SK-N-SH (cell line): Measurements from ENCODE around the gene LAMTOR1. TPM values are rescaled to one million over a fixed set of nuclear protein-coding genes. Genes with fewer than 3 reads are reported as not detected.
A peak's percentile ranks its signal among the peaks of the same experiment; 100 is the strongest.

ENCODE experiments used
- CTCF ChIA-PET: fragments of 300-600, 350-600 bp; formaldehyde crosslinking; extraction: SDS; loops from one replicate; lab custom pipeline; 2021; lab: Yijun Ruan, JAX
- POLR2A ChIA-PET: fragments of 350-600 bp; sonication (Branson Sonifier 250); formaldehyde crosslinking; extraction: SDS; loops from one replicate; lab custom pipeline; 2020; ENCODE audit warnings: antibody characterized with exemption, inconsistent platforms; lab: Yijun Ruan, JAX
- DNase-seq: peaks from one replicate; pipeline ENCODE4 v3.0.0; 2012
- H2AFZ ChIP-seq: fragments of 200-600 bp; sonication (generic); 2 replicates; pipeline ENCODE4 v1.8.1; 2016; ENCODE audit warnings: antibody characterized with exemption, mild to moderate bottlenecking, low read depth
- H3F3A ChIP-seq: fragments of 200-600 bp; sonication (generic); replicated peaks from 2 replicates; pipeline ENCODE3; 2016; ENCODE audit warnings: antibody characterized with exemption, mild to moderate bottlenecking; ENCODE audit not compliant: insufficient read depth
- H3K27ac ChIP-seq, 2 experiments: fragments of 200-500 bp in 1 of 2; fragments of 200-600 bp in 1 of 2; sonication (Bioruptor generic) in 1 of 2; sonication (generic), shearing (Covaris generic) in 1 of 2; 2 replicates each; pipeline versions ENCODE4 v1.5.1 to v1.6.1; 2014 to 2016; ENCODE audit warnings: low read depth in 2 of 2, inconsistent platforms in 1 of 2, low read length in 1 of 2, mild to moderate bottlenecking in 1 of 2, mixed read lengths in 1 of 2
- H3K27me3 ChIP-seq: fragments of 200-600 bp; sonication (generic), shearing (Covaris generic); 2 replicates; pipeline ENCODE4 v1.6.1; 2016; ENCODE audit warnings: mixed run types; ENCODE audit not compliant: insufficient read depth
- H3K36me3 ChIP-seq, 2 experiments: fragments of 200-500 bp in 1 of 2; fragments of 200-600 bp in 1 of 2; sonication (Bioruptor generic) in 1 of 2; sonication (generic) in 1 of 2; replicated peaks in 1 of 2; 2 replicates each; pipeline versions ENCODE3 to v1.5.1; 2014 to 2016; ENCODE audit warnings: low read length in 1 of 2, mild to moderate bottlenecking in 1 of 2; ENCODE audit not compliant: insufficient read depth in 2 of 2, control insufficient read depth in 1 of 2
- H3K4me1 ChIP-seq, 2 experiments: fragments of 200-500 bp in 1 of 2; fragments of 200-600 bp in 1 of 2; sonication (Bioruptor generic) in 1 of 2; sonication (generic), shearing (Covaris generic) in 1 of 2; 2 replicates each; pipeline versions ENCODE4 v1.5.1 to v1.6.1; 2014 to 2016; ENCODE audit warnings: low read depth in 1 of 2, low read length in 1 of 2, mixed run types in 1 of 2; ENCODE audit not compliant: insufficient read depth in 2 of 2, control insufficient read depth in 1 of 2
- H3K4me2 ChIP-seq: fragments of 200-600 bp; sonication (generic), shearing (Covaris generic); 2 replicates; pipeline ENCODE4 v1.6.1; 2017; ENCODE audit warnings: mixed run types
- H3K4me3 ChIP-seq, 2 experiments: fragments of 200-500 bp in 1 of 2; fragments of 200-600 bp in 1 of 2; sonication (Bioruptor generic) in 1 of 2; sonication (generic), shearing (Covaris generic) in 1 of 2; 2 replicates each; pipeline versions ENCODE4 v1.5.1 to v1.8.1; 2014 to 2016; ENCODE audit warnings: low read depth in 2 of 2, inconsistent platforms in 1 of 2, low read length in 1 of 2, mild to moderate bottlenecking in 1 of 2, mixed read lengths in 1 of 2, moderate library complexity in 1 of 2
- H3K79me2 ChIP-seq: fragments of 200-600 bp; sonication (generic); 2 replicates; pipeline ENCODE4 v1.8.1; 2017; ENCODE audit warnings: mild to moderate bottlenecking; ENCODE audit not compliant: insufficient read depth
- H3K9ac ChIP-seq: fragments of 200-600 bp; sonication (generic); 2 replicates; pipeline ENCODE4 v1.6.1; 2017; ENCODE audit warnings: mixed run types
- H3K9me2 ChIP-seq: fragments of 200-600 bp; sonication (generic); 2 replicates; pipeline ENCODE4 v1.6.1; 2017; ENCODE audit warnings: mixed run types
- H3K9me3 ChIP-seq: fragments of 200-600 bp; sonication (generic); 2 replicates; pipeline ENCODE4 v1.6.1; 2017; ENCODE audit warnings: mixed run types, mild to moderate bottlenecking, moderate library complexity
- H4K20me1 ChIP-seq: fragments of 200-600 bp; sonication (generic); 2 replicates; pipeline ENCODE4 v1.6.1; 2017; ENCODE audit warnings: mild to moderate bottlenecking, mixed run types; ENCODE audit not compliant: insufficient read depth
- CHD2 ChIP-seq: fragments of 150-350 bp; IDR thresholded peaks from 2 replicates; pipeline ENCODE4 v1.6.1; 2018; ENCODE audit warnings: low read length; ENCODE audit not compliant: partially characterized antibody
- CTCF ChIP-seq: fragments of 200-600 bp; sonication (generic); IDR thresholded peaks from 2 replicates; pipeline ENCODE4 v1.6.1; 2017; ENCODE audit warnings: antibody characterized with exemption, mild to moderate bottlenecking, moderate library complexity
- EP300 ChIP-seq, 2 experiments: IDR thresholded peaks; 2 replicates each; pipeline versions ENCODE4 v1.4.0 to v1.6.1; 2012; ENCODE audit warnings: borderline replicate concordance in 1 of 2, low read depth in 1 of 2, low read length in 1 of 2
- EZH2phosphoT487 ChIP-seq: fragments of 200-600 bp; sonication (generic); IDR thresholded peaks from 2 replicates; pipeline ENCODE4 v1.6.1; 2017; ENCODE audit warnings: low read depth, mixed run types, mild to moderate bottlenecking, antibody characterized with exemption, moderate library complexity, borderline replicate concordance
- FOSL2 ChIP-seq: IDR thresholded peaks from 2 replicates; pipeline ENCODE4 v1.4.0; 2012; ENCODE audit warnings: low read depth, mild to moderate bottlenecking, moderate library complexity, borderline replicate concordance
- FOXM1 ChIP-seq: IDR thresholded peaks from 2 replicates; pipeline ENCODE4 v1.4.0; 2012; ENCODE audit warnings: low read depth, mild to moderate bottlenecking
- IRF3 ChIP-seq: fragments of 150-350 bp; IDR thresholded peaks from 2 replicates; pipeline ENCODE4 v1.6.1; 2016; ENCODE audit warnings: mild to moderate bottlenecking, low read depth, low read length
- MEF2A ChIP-seq: IDR thresholded peaks from 2 replicates; pipeline ENCODE4 v1.4.0; 2012; ENCODE audit warnings: low read depth, borderline replicate concordance
- NFIC ChIP-seq: IDR thresholded peaks from 2 replicates; pipeline ENCODE4 v1.4.0; 2012; ENCODE audit warnings: borderline replicate concordance
- NRF1 ChIP-seq: IDR thresholded peaks from 2 replicates; pipeline ENCODE4 v1.6.1; 2012; ENCODE audit warnings: low read depth, mild to moderate bottlenecking, low read length
- POLR2AphosphoS5 ChIP-seq: IDR thresholded peaks from 2 replicates; pipeline ENCODE4 v1.6.1; 2012; ENCODE audit warnings: low read depth, low read length
- RFX5 ChIP-seq: IDR thresholded peaks from 2 replicates; pipeline ENCODE4 v1.6.1; 2012; ENCODE audit warnings: mild to moderate bottlenecking, improper control_type of control experiment, low read length
- SIN3A ChIP-seq: IDR thresholded peaks from 2 replicates; pipeline ENCODE4 v1.6.1; 2012; ENCODE audit warnings: low read depth, mild to moderate bottlenecking, low read length, moderate library complexity, borderline replicate concordance
- SMC3 ChIP-seq: IDR thresholded peaks from 2 replicates; pipeline ENCODE4 v1.6.1; 2012; ENCODE audit warnings: low read depth, low read length, improper control_type of control experiment
- TAF1 ChIP-seq: IDR thresholded peaks from 2 replicates; pipeline ENCODE4 v1.6.1; 2012; ENCODE audit warnings: low read depth, mild to moderate bottlenecking, low read length, moderate library complexity, borderline replicate concordance
- TCF12 ChIP-seq: IDR thresholded peaks from 2 replicates; pipeline ENCODE4 v1.4.0; 2012
- TEAD4 ChIP-seq: IDR thresholded peaks from 2 replicates; pipeline ENCODE4 v1.4.0; 2012; ENCODE audit warnings: mild to moderate bottlenecking, borderline replicate concordance; ENCODE audit not compliant: insufficient read depth
- WGBS: methylation state at CpG from one replicate; pipeline ENCODE4 v1.1.6; 2017; ENCODE audit warnings: low lambda C conversion rate; 5-methylcytosine and 5-hydroxymethylcytosine counted together
- polyA plus RNA-seq, 3 experiments: library from polyadenylated mRNA; depleted of rRNA; stranded (reverse); fragments of >200 nt; gene quantifications; 2 replicates each; pipeline ENCODE4 v1.2.3, GENCODE V29; 2012
- TF ChIP-seq, protein P1 (sequence below): IDR thresholded peaks from 2 replicates; pipeline ENCODE4 v1.4.0; 2012; ENCODE audit warnings: low read depth, borderline replicate concordance
- TF ChIP-seq, protein P2 (sequence below): IDR thresholded peaks from 2 replicates; pipeline ENCODE4 v1.6.1; 2012; ENCODE audit warnings: mild to moderate bottlenecking, low read depth, low read length, moderate library complexity

The LAMTOR1 gene
- polyA plus RNA-seq, 1 of the 3 experiments (the other 2 are of a cell fraction) = 128 TPM

DNA sequence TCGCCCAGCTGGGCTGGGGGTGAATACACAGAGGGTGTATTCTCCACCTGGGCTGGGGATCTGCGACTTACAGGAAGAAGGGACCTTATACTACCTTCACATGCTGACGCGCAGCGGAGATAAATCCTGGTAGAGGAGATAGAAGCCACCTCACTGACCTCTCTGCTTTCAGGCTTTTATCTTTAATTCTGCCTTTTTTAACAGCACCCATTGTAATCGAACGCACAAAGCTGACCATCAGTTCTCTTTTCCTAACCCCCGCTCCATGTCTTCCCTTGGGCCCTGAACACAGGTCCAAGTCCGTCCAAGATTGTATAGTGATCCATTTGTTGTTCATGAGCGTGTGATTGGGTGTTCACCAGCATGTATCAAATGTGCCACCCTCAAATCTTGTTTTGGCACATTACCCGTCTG lies 664 bp upstream of the LAMTOR1 start:
- H3F3A ChIP-seq = peaks cover 9% of the 10 kb centered on the region
- no peak for DNase-seq
- H3K36me3 ChIP-seq = peaks cover 0 to 23% of the 10 kb centered on the region in 2 experiments
- H3K4me3 ChIP-seq = peak overlapping the region; percentile 35 to 88
- peaks cover 42% of the 10 kb centered on the region for H3K79me2 ChIP-seq
- peak overlapping the region; percentile 47 for H3K9ac ChIP-seq
- H3K9me2 ChIP-seq = no peaks in the 10 kb centered on the region
- H3K27ac ChIP-seq = peak overlapping the region; percentile 79 to 95
- peak overlapping the region; percentile 93 for H2AFZ ChIP-seq
- 90% methylated on average over 11 of the region's 11 CpGs for whole genome bisulfite sequencing
- no peaks in the 10 kb centered on the region for H4K20me1 ChIP-seq
- POLR2A ChIA-PET = interaction anchor here (0.7 to 2.3 kb wide), 3 partner anchors 9 to 66 kb away, joined by 3 to 11 read pairs (median 3); partner anchors contain the start of gene ANAPC15
- TF ChIP-seq TAF1 = no peak
- TF ChIP-seq MEF2A = no peak
- TF ChIP-seq EP300 (IDR thresholded peaks at IDR 0.05; ENCODE audit: borderline replicate concordance in 1 of 2, low read depth in 1 of 2, low read length in 1 of 2) = no peak
- TF ChIP-seq EZH2phosphoT487 = no peak
- TF ChIP-seq, protein P1, sequence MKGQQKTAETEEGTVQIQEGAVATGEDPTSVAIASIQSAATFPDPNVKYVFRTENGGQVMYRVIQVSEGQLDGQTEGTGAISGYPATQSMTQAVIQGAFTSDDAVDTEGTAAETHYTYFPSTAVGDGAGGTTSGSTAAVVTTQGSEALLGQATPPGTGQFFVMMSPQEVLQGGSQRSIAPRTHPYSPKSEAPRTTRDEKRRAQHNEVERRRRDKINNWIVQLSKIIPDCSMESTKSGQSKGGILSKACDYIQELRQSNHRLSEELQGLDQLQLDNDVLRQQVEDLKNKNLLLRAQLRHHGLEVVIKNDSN = no peak
- TF ChIP-seq SMC3 = no peak
- no peak for TF ChIP-seq TCF12
- no peak for TF ChIP-seq TEAD4
- no peak for TF ChIP-seq FOXM1
- peaks cover 4 to 28% of the 10 kb centered on the region in 2 experiments; a peak in 2 of 4 replicates for H3K4me1 ChIP-seq
- no peaks in the 10 kb centered on the region for H3K9me3 ChIP-seq
- H3K27me3 ChIP-seq = no peaks in the 10 kb centered on the region
- CTCF ChIA-PET = interaction anchor here (0.8 to 16.4 kb wide), 5 partner anchors 12 to 124 kb away, joined by 3 to 416 read pairs (median 3); no protein-coding TSS in a partner anchor
- H3K4me2 ChIP-seq = peak overlapping the region; percentile 74

DNA sequence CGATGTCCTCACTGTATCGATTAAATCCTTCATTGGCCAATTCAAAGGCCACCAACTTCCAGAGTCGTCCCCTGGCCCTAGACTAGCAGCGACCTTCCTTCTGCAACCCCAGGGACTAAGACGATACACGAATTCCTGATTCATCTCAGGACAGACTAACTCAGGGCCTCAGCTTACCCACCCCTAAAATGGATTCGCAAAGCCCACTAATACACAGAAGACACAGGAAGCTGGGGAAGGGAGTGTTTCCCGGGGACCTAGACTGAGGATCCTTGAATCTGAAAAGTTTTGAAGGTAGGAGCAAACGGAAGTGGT lies 509 bp downstream of the LAMTOR1 start:
- WGBS = 0% methylated on average over 9 of the region's 9 CpGs
- H3K27me3 ChIP-seq = no peaks in the 10 kb centered on the region
- H3K36me3 ChIP-seq = peaks cover 4 to 35% of the 10 kb centered on the region in 2 experiments
- ChIA-PET CTCF (interaction anchor here (0.9 to 16.4 kb wide), 9 partner anchors 12 to 331 kb away, joined by 3 to 416 read pairs (median 5); partner anchors contain the start of gene CLPB), POLR2A (interaction anchor here (2.3 kb wide), 1 partner anchor 10 kb away, joined by 11 read pairs; the partner anchor contains the start of gene ANAPC15)
- peaks cover 42% of the 10 kb centered on the region for H3K79me2 ChIP-seq
- DNase-seq = no peak
- H3F3A ChIP-seq = peaks cover 9% of the 10 kb centered on the region
- H3K4me1 ChIP-seq = peaks cover 4 to 28% of the 10 kb centered on the region in 2 experiments; a peak in 2 of 4 replicates
- H3K9me2 ChIP-seq = no peaks in the 10 kb centered on the region
- peak overlapping the region; percentile 93 for H3K9ac ChIP-seq
- peak overlapping the region; percentile 48; the same call in 1 of the 2 replicates for H2AFZ ChIP-seq
- H3K4me2 ChIP-seq = peak overlapping the region; percentile 96
- peak overlapping the region; percentile 89 to 97 for H3K27ac ChIP-seq
- no peaks in the 10 kb centered on the region for H4K20me1 ChIP-seq
- H3K9me3 ChIP-seq = no peaks in the 10 kb centered on the region
- peak overlapping the region; percentile 88 to 89 for H3K4me3 ChIP-seq
- TF ChIP-seq RFX5 = no peak
- no peak for TF ChIP-seq NFIC
- no peak for TF ChIP-seq SIN3A
- TF ChIP-seq CTCF = no peak
- TF ChIP-seq, protein P2, sequence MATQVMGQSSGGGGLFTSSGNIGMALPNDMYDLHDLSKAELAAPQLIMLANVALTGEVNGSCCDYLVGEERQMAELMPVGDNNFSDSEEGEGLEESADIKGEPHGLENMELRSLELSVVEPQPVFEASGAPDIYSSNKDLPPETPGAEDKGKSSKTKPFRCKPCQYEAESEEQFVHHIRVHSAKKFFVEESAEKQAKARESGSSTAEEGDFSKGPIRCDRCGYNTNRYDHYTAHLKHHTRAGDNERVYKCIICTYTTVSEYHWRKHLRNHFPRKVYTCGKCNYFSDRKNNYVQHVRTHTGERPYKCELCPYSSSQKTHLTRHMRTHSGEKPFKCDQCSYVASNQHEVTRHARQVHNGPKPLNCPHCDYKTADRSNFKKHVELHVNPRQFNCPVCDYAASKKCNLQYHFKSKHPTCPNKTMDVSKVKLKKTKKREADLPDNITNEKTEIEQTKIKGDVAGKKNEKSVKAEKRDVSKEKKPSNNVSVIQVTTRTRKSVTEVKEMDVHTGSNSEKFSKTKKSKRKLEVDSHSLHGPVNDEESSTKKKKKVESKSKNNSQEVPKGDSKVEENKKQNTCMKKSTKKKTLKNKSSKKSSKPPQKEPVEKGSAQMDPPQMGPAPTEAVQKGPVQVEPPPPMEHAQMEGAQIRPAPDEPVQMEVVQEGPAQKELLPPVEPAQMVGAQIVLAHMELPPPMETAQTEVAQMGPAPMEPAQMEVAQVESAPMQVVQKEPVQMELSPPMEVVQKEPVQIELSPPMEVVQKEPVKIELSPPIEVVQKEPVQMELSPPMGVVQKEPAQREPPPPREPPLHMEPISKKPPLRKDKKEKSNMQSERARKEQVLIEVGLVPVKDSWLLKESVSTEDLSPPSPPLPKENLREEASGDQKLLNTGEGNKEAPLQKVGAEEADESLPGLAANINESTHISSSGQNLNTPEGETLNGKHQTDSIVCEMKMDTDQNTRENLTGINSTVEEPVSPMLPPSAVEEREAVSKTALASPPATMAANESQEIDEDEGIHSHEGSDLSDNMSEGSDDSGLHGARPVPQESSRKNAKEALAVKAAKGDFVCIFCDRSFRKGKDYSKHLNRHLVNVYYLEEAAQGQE = no peak
- no peak for TF ChIP-seq NRF1
- TF ChIP-seq EP300 (IDR thresholded peaks at IDR 0.05; ENCODE audit: borderline replicate concordance in 1 of 2, low read depth in 1 of 2, low read length in 1 of 2) = no peak
- TF ChIP-seq IRF3 = no peak
- TF ChIP-seq FOSL2 = no peak
- TF ChIP-seq POLR2AphosphoS5 = no peak
- TF ChIP-seq CHD2 = no peak
- no peak for TF ChIP-seq TEAD4
